HFFc6 (cell line): Measurements from ENCODE around the gene CAB39L. TPM values are rescaled to one million over a fixed set of nuclear protein-coding genes. Genes with fewer than 3 reads are reported as not detected.

ENCODE experiments used
- DNase-seq: peaks from one replicate; pipeline ENCODE4 v3.0.0-alpha.2; 2018
- H3K27ac Mint-ChIP-seq: 2 replicates; pipeline ENCODE4 v1.8.0; 2020; ENCODE audit warnings: mild to moderate bottlenecking, mixed read lengths
- H3K27me3 Mint-ChIP-seq: 2 replicates; pipeline ENCODE4 v1.8.0; 2021; ENCODE audit warnings: mild to moderate bottlenecking, moderate library complexity, mixed read lengths; ENCODE audit not compliant: insufficient read depth
- H3K36me3 Mint-ChIP-seq: 2 replicates; pipeline ENCODE4 v1.8.0; 2021; ENCODE audit warnings: low read depth, mixed read lengths
- H3K4me1 Mint-ChIP-seq: 2 replicates; pipeline ENCODE4 v1.8.0; 2020; ENCODE audit warnings: low read depth, mixed read lengths
- H3K4me3 Mint-ChIP-seq: 2 replicates; pipeline ENCODE4 v1.8.0; 2020; ENCODE audit warnings: mild to moderate bottlenecking, moderate library complexity, mixed read lengths
- H3K9me3 Mint-ChIP-seq: 2 replicates; pipeline ENCODE4 v1.8.0; 2020; ENCODE audit warnings: mild to moderate bottlenecking, mixed read lengths
- CTCF ChIP-seq: fragments of 200-600 bp; sonication (generic); IDR thresholded peaks from 2 replicates; pipeline ENCODE4 v1.5.0; 2021; ENCODE audit warnings: antibody characterized with exemption, mild to moderate bottlenecking
- total RNA-seq, 6 experiments: library from RNA; stranded (reverse); fragmentation: NEBNext Ultra II Directional; extraction: Animal tissue kit (Norgen Biotek cat#: 25700); gene quantifications; 2 replicates in 1 of 6; 3 replicates in 5 of 6; pipeline ENCODE4 v1.2.3, GENCODE V29; 2021

The CAB39L gene
- total RNA-seq, 6 experiments from 2014 or later = 3.7 to 6.9 (median 5.9) TPM

GRCh38 chr13:49450105-49450819 is 6.4 kb upstream of the CAB39L start:
- Mint-ChIP-seq H3K36me3 (peaks cover 13% of the 10 kb centered on the region; the same call in 1 of the 2 replicates), H3K27ac (peak overlapping the region; percentile 0; the same call in 1 of the 2 replicates), H3K9me3 (no peaks in the 10 kb centered on the region), H3K27me3 (no peaks in the 10 kb centered on the region), H3K4me3 (no peak overlapping the region), H3K4me1 (peaks cover 78% of the 10 kb centered on the region)
- TF ChIP-seq CTCF = no peak
- no peak for DNase-seq

- H3K4me3 Mint-ChIP-seq = no peak overlapping the region
- DNase-seq = no peak
- no peak for TF ChIP-seq CTCF
- H3K36me3 Mint-ChIP-seq = peaks cover 13% of the 10 kb centered on the region; the same call in 1 of the 2 replicates
- peaks cover 71% of the 10 kb centered on the region for H3K4me1 Mint-ChIP-seq
- H3K27ac Mint-ChIP-seq = no peak overlapping the region; the same call in 1 of the 2 replicates
- H3K27me3 Mint-ChIP-seq = peaks cover 3% of the 10 kb centered on the region
- no peaks in the 10 kb centered on the region for H3K9me3 Mint-ChIP-seq
These were observed 4.9 kb upstream of the CAB39L start for GRCh38 chr13:49448753-49449152.

- no peaks in the 10 kb centered on the region for H3K9me3 Mint-ChIP-seq
- peaks cover 79% of the 10 kb centered on the region for H3K4me1 Mint-ChIP-seq
- peaks cover 7% of the 10 kb centered on the region for H3K27me3 Mint-ChIP-seq
- no peak for TF ChIP-seq CTCF
- H3K27ac Mint-ChIP-seq = peak overlapping the region; percentile 46
- peaks cover 21% of the 10 kb centered on the region; the same call in 1 of the 2 replicates for H3K36me3 Mint-ChIP-seq
- peak overlapping the region; percentile 62; the same call in 1 of the 2 replicates for H3K4me3 Mint-ChIP-seq
- DNase-seq = no peak
These were observed 2.6 kb upstream of the CAB39L start for GRCh38 chr13:49446473-49446872.

GRCh38 chr13:49444524-49445395 is 896 bp upstream of the CAB39L start:
- Mint-ChIP-seq H3K27ac (peak overlapping the region; percentile 99), H3K36me3 (peaks cover 19% of the 10 kb centered on the region; the same call in 1 of the 2 replicates), H3K27me3 (peaks cover 7% of the 10 kb centered on the region), H3K4me3 (peak overlapping the region; percentile 98), H3K9me3 (no peaks in the 10 kb centered on the region), H3K4me1 (peaks cover 85% of the 10 kb centered on the region)
- no peak for TF ChIP-seq CTCF
- peak; percentile 51 for DNase-seq

DNA sequence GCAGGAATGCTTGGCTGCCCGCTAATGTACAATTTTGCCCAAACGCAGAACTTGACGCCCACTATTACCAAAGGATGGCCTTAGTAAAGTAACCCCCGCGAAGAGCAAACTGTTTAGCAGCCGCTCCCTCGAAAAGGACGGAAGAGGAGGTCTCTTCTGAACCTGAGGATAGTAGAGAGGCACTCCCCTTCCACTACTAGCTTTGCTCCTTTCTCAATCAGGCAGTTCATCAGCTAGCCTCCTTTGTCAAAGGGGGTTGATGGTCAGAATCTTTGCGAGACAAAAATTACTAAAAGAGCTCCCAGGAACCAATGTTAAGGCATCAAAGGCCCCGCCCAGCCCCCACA is 534 bp downstream of the CAB39L start:
- Mint-ChIP-seq H3K27ac (peak overlapping the region; percentile 99), H3K27me3 (peaks cover 7% of the 10 kb centered on the region), H3K4me1 (peaks cover 74% of the 10 kb centered on the region), H3K9me3 (no peaks in the 10 kb centered on the region), H3K36me3 (peaks cover 12% of the 10 kb centered on the region; the same call in 1 of the 2 replicates), H3K4me3 (peak overlapping the region; percentile 98)
- no peak for TF ChIP-seq CTCF
- no peak for DNase-seq
